Thyroid gland (tissue), 4 donors: Measurements from ENCODE around the gene PDCD11.

Experiments used
- CTCF ChIP-seq, 6 experiments: fragments of 200-600 bp in 3 of 6; fragments of 450-650 bp in 3 of 6; sonication (generic) in 3 of 6; IDR thresholded peaks; one replicate each; pipeline ENCODE4 v1.5.1; 2016 to 2019; ENCODE audit warnings: antibody characterized with exemption in 6 of 6, mild to moderate bottlenecking in 2 of 6, inconsistent platforms in 1 of 6, moderate library complexity in 1 of 6
- POLR2A ChIP-seq, 2 donors: fragments of 450-650 bp; IDR thresholded peaks; one replicate each; pipeline ENCODE4 v1.6.1; 2017; ENCODE audit warnings: antibody characterized with exemption in 2 of 2, mild to moderate bottlenecking in 2 of 2, moderate library complexity in 1 of 2

- TF ChIP-seq POLR2A (IDR thresholded peaks at IDR 0.05) (no peak), CTCF (IDR thresholded peaks at IDR 0.05) (peak in 4 of 6 experiments; percentile 45 to 62 (median 57))
These were observed 20.2 kb downstream of the PDCD11 start for GRCh38 chr10:103416436-103417147.
